AG04450 (cell line): ENCODE data around the gene RAI1. TPM values are rescaled to one million over a fixed set of nuclear protein-coding genes. Genes with fewer than 3 reads are reported as not detected.

ENCODE experiments used
- CTCF ChIA-PET: fragments of 300-600, 350-600 bp; formaldehyde crosslinking; extraction: SDS; loops from one replicate; lab custom pipeline; 2022; ENCODE audit warnings: antibody characterized with exemption, inconsistent platforms; lab: Charles Lee
- POLR2A ChIA-PET: fragments of 350-600 bp; formaldehyde crosslinking; extraction: SDS; loops from one replicate; lab custom pipeline; 2021; ENCODE audit warnings: antibody characterized with exemption, inconsistent platforms; lab: Yijun Ruan, JAX
- DNase-seq: peaks from one replicate; pipeline ENCODE4 v3.0.0-alpha.2; 2011; ENCODE audit warnings: low read depth, low spot score
- H3K27ac ChIP-seq: one replicate; pipeline ENCODE4 v1.5.1; 2012; ENCODE audit warnings: low read depth, low read length, control low read depth
- H3K27me3 ChIP-seq: one replicate; pipeline ENCODE4 v1.6.0; 2012; ENCODE audit warnings: low read length; ENCODE audit not compliant: control insufficient read depth, insufficient read depth
- H3K4me3 ChIP-seq: 2 replicates; pipeline ENCODE4 v1.5.1; 2011; ENCODE audit warnings: mild to moderate bottlenecking, low read depth, low read length, control low read depth
- H3K9me3 ChIP-seq: 2 replicates; pipeline ENCODE4 v1.5.1; 2012; ENCODE audit warnings: low read length; ENCODE audit not compliant: control insufficient read depth, insufficient read depth
- polyA plus RNA-seq: library from polyadenylated mRNA; depleted of rRNA; stranded (reverse); fragments of >200 nt; gene quantifications from 2 replicates; pipeline ENCODE4 v1.2.3, GENCODE V29; 2011
- TF ChIP-seq, protein P1 (sequence below): IDR thresholded peaks from 2 replicates; pipeline ENCODE4 v1.5.1; 2011; ENCODE audit warnings: low read depth, low read length, control low read depth, inconsistent platforms

The RAI1 gene
- polyA plus RNA-seq, 1 experiment: 2.1 TPM

GRCh38 chr17:17760350-17760749 lies 79.1 kb downstream of the RAI1 start:
- POLR2A ChIA-PET: no interaction called here
- CTCF ChIA-PET: no interaction called here
- no peak for DNase-seq

GRCh38 chr17:17760872-17761550 lies 79.8 kb downstream of the RAI1 start:
- Histone ChIP-seq H3K4me3 (no peak overlapping the region), H3K9me3 (no peaks in the 10 kb centered on the region), H3K27me3 (no peaks in the 10 kb centered on the region), H3K27ac (no peak overlapping the region)
- CTCF ChIA-PET: no interaction called here
- TF ChIP-seq, protein P1, sequence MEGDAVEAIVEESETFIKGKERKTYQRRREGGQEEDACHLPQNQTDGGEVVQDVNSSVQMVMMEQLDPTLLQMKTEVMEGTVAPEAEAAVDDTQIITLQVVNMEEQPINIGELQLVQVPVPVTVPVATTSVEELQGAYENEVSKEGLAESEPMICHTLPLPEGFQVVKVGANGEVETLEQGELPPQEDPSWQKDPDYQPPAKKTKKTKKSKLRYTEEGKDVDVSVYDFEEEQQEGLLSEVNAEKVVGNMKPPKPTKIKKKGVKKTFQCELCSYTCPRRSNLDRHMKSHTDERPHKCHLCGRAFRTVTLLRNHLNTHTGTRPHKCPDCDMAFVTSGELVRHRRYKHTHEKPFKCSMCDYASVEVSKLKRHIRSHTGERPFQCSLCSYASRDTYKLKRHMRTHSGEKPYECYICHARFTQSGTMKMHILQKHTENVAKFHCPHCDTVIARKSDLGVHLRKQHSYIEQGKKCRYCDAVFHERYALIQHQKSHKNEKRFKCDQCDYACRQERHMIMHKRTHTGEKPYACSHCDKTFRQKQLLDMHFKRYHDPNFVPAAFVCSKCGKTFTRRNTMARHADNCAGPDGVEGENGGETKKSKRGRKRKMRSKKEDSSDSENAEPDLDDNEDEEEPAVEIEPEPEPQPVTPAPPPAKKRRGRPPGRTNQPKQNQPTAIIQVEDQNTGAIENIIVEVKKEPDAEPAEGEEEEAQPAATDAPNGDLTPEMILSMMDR: no peak
- POLR2A ChIA-PET: no interaction called here
- DNase-seq: no peak

More at GRCh38 chr17:17760350-17760749, 79.1 kb downstream of the RAI1 start:
- TF ChIP-seq, protein P1: no peak
- no peaks in the 10 kb centered on the region for H3K9me3 ChIP-seq
- H3K27me3 ChIP-seq: no peaks in the 10 kb centered on the region
- H3K4me3 ChIP-seq: no peak overlapping the region
- no peak overlapping the region for H3K27ac ChIP-seq

GRCh38 chr17:17761894-17762743 lies 80.9 kb downstream of the RAI1 start:
- H3K4me3 ChIP-seq: no peak overlapping the region
- H3K27me3 ChIP-seq: no peaks in the 10 kb centered on the region
- H3K9me3 ChIP-seq: no peaks in the 10 kb centered on the region
- ChIA-PET POLR2A (no interaction called here), CTCF (no interaction called here)
- H3K27ac ChIP-seq: no peak overlapping the region
- no peak for DNase-seq
- TF ChIP-seq, protein P1: no peak

- TF ChIP-seq, protein P1: no peak
- no peak overlapping the region for H3K4me3 ChIP-seq
- H3K27me3 ChIP-seq: no peaks in the 10 kb centered on the region
- CTCF ChIA-PET: no interaction called here
- H3K9me3 ChIP-seq: no peaks in the 10 kb centered on the region
- DNase-seq: no peak
- POLR2A ChIA-PET: no interaction called here
- H3K27ac ChIP-seq: no peak overlapping the region
Observed at GRCh38 chr17:17762744-17763105, 81.5 kb downstream of the RAI1 start.

GRCh38 chr17:17763136-17763535 lies 81.9 kb downstream of the RAI1 start:
- TF ChIP-seq, protein P1: no peak
- H3K27me3 ChIP-seq: no peaks in the 10 kb centered on the region
- H3K27ac ChIP-seq: no peak overlapping the region
- H3K4me3 ChIP-seq: no peak overlapping the region
- POLR2A ChIA-PET: no interaction called here
- CTCF ChIA-PET: no interaction called here
- DNase-seq: no peak
- H3K9me3 ChIP-seq: no peaks in the 10 kb centered on the region
